Upper lobe of left lung (tissue), 6 donors: ENCODE results near the gene MACROD2. TPM values are rescaled to one million over a fixed set of nuclear protein-coding genes. Genes with fewer than 3 reads are reported as not detected.

Source experiments
- ATAC-seq, 2 donors: fragments of 200-7000 bp; cut with Tn5 transposase; one replicate each; pipeline ENCODE4 v1.9.1; 2022; ENCODE audit warnings: mild to moderate bottlenecking in 2 of 2, moderate library complexity in 2 of 2; ENCODE audit not compliant: low FRiP score in 2 of 2
- DNase-seq, 2 donors: peaks; one replicate each; pipeline ENCODE4 v3.0.0-alpha.2; 2019 to 2020
- H3K27ac ChIP-seq, 4 donors: fragments of 200-600 bp; sonication (generic); one replicate each; pipeline ENCODE4 v1.5.1; 2016 to 2019
- H3K27me3 ChIP-seq, 4 donors: fragments of 200-600 bp; sonication (generic); one replicate each; pipeline ENCODE4 v1.5.1; 2017 to 2019
- H3K36me3 ChIP-seq, 4 donors: fragments of 200-600 bp; sonication (generic); one replicate each; pipeline ENCODE4 v1.5.1; 2016 to 2019
- H3K4me1 ChIP-seq, 4 donors: fragments of 200-600 bp; sonication (generic); one replicate each; pipeline ENCODE4 v1.5.1; 2018 to 2019
- H3K4me3 ChIP-seq, 4 donors: fragments of 200-600 bp; sonication (generic); one replicate each; pipeline ENCODE4 v1.5.1; 2017 to 2019; ENCODE audit warnings: mild to moderate bottlenecking in 2 of 4, moderate library complexity in 1 of 4
- H3K9me3 ChIP-seq, 4 donors: fragments of 200-600 bp; sonication (generic); one replicate each; pipeline ENCODE4 v1.5.1; 2018 to 2019
- EP300 ChIP-seq, 4 donors: sonication (generic); formaldehyde crosslinking; IDR thresholded peaks; one replicate each; pipeline ENCODE4 v1.5.1; 2017; ENCODE audit warnings: antibody characterized with exemption in 4 of 4, control low read depth in 2 of 4
- POLR2A ChIP-seq, 4 donors: fragments of 450-650 bp; IDR thresholded peaks; one replicate each; pipeline ENCODE4 v1.5.1; 2016 to 2017; ENCODE audit warnings: antibody characterized with exemption in 4 of 4, mild to moderate bottlenecking in 2 of 4
- POLR2AphosphoS5 ChIP-seq, 2 donors: sonication (generic); formaldehyde crosslinking; IDR thresholded peaks; one replicate each; pipeline ENCODE4 v1.5.1; 2017; ENCODE audit warnings: antibody characterized with exemption in 2 of 2
- WGBS, 2 donors: methylation state at CpG; one replicate each; pipeline ENCODE4 v1.1.5; 2017 to 2018; 5-methylcytosine and 5-hydroxymethylcytosine counted together
- total RNA-seq, 6 donors: library from RNA; depleted of rRNA in 4 of 6; stranded (reverse); fragments of >200 nt in 4 of 6; gene quantifications; one replicate each; pipeline versions ENCODE4 v1.1.0 to v1.2.1, GENCODE V29; 2016 to 2021
- TF ChIP-seq, protein P1 (sequence below), 6 experiments: fragments of 450-650 bp in 4 of 6; fragments of 200-600 bp in 2 of 6; sonication (generic) in 2 of 6; IDR thresholded peaks; one replicate each; pipeline ENCODE4 v1.5.1; 2016 to 2019; ENCODE audit warnings: antibody characterized with exemption in 6 of 6
- donor health status: DM: no; HTN: no; CAD: no; lungs with moderate emphysema.
- donor health status: DM: no; HTN: yes; CAD: no; lungs with severe emphysema.

MACROD2 gene
- total RNA-seq, 6 donors from 2014 or later, result 20.7 to 84.3 (median 36.3) TPM

DNA sequence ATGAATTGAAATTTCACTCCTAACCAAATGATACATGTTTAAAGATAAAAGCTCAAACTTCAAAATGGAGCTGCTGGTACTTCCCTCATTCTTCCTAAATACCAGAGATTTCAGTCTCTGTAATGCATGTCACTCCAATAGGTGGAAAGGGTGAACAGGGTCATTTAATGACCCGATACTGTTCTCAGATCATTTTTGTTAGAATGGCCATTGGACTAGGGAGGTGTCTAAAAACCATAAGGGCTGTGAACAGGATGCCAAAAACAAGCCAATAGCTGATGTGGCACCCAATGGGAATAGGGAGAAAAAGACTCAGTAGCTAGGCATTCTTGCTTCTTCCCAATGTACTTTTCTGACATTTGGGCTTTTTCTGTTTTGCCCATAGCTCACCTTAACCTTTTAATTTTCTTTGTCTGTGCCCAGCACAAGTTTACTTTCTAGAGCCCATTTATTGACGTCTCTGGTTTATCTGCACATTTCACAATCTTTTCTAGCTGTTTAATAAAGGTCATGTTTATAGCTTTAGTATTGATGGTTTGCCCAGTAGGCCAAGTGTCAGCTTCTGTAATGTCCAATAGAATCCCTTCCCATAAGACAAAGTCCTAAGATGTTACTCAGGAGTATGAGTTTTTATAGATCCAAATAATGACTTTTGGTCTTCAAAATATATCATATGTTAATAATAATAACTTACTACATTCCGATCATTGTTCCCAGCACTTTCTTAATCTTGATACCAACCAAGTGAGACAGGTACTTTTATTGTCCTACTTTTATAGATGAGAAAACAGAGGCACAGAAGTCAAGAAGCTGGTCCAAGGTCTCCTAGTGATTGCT, 366.4 kb downstream of the MACROD2 start:
- Histone ChIP-seq H3K27me3 (no peaks in the 10 kb centered on the region), H3K9me3 (peaks cover 0 to 6% (median 1%) of the 10 kb centered on the region in 4 donors), H3K4me1 (no peaks in the 10 kb centered on the region), H3K27ac (no peak overlapping the region), H3K4me3 (no peak overlapping the region), H3K36me3 (no peaks in the 10 kb centered on the region)
- no peak for TF ChIP-seq POLR2A (IDR thresholded peaks at IDR 0.05)
- TF ChIP-seq EP300 (IDR thresholded peaks at IDR 0.05), result no peak
- TF ChIP-seq, protein P1, sequence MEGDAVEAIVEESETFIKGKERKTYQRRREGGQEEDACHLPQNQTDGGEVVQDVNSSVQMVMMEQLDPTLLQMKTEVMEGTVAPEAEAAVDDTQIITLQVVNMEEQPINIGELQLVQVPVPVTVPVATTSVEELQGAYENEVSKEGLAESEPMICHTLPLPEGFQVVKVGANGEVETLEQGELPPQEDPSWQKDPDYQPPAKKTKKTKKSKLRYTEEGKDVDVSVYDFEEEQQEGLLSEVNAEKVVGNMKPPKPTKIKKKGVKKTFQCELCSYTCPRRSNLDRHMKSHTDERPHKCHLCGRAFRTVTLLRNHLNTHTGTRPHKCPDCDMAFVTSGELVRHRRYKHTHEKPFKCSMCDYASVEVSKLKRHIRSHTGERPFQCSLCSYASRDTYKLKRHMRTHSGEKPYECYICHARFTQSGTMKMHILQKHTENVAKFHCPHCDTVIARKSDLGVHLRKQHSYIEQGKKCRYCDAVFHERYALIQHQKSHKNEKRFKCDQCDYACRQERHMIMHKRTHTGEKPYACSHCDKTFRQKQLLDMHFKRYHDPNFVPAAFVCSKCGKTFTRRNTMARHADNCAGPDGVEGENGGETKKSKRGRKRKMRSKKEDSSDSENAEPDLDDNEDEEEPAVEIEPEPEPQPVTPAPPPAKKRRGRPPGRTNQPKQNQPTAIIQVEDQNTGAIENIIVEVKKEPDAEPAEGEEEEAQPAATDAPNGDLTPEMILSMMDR (IDR thresholded peaks at IDR 0.05), result no peak
- TF ChIP-seq POLR2AphosphoS5 (IDR thresholded peaks at IDR 0.05), result no peak
- no peak for DNase-seq
- ATAC-seq, result no peak
- 84 to 86% methylated on average over 3 of the region's 3 CpGs for WGBS, 2 donors

DNA sequence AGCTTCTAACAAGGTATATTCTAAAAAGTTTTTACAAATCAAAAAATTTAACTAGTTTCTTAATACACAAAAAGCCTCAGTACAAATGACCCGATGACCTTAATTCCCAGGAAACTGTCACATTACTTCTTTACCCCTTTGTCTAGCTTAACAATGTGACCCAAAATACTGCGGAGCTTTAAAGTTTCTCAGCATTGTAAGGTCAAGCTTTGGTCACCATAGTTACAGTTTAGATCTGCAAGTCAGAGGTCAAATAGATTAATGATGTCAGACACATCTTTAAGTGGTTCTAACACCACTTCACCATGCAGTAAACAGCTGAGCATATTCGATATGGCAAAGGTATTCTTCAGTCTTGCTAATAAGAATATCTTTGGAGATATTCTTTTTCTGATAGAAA, 378.9 kb downstream of the MACROD2 start:
- no peak overlapping the region for H3K4me3 ChIP-seq
- no peaks in the 10 kb centered on the region for H3K9me3 ChIP-seq
- ATAC-seq, result no peak
- H3K27ac ChIP-seq, result no peak overlapping the region
- TF ChIP-seq EP300 (IDR thresholded peaks at IDR 0.05) (no peak), POLR2AphosphoS5 (IDR thresholded peaks at IDR 0.05) (no peak)
- H3K27me3 ChIP-seq, result no peaks in the 10 kb centered on the region
- H3K4me1 ChIP-seq, result no peaks in the 10 kb centered on the region
- no peak for DNase-seq
- 38 to 46% methylated on average over 3 of the region's 3 CpGs for WGBS, 2 donors
- no peaks in the 10 kb centered on the region for H3K36me3 ChIP-seq

DNA sequence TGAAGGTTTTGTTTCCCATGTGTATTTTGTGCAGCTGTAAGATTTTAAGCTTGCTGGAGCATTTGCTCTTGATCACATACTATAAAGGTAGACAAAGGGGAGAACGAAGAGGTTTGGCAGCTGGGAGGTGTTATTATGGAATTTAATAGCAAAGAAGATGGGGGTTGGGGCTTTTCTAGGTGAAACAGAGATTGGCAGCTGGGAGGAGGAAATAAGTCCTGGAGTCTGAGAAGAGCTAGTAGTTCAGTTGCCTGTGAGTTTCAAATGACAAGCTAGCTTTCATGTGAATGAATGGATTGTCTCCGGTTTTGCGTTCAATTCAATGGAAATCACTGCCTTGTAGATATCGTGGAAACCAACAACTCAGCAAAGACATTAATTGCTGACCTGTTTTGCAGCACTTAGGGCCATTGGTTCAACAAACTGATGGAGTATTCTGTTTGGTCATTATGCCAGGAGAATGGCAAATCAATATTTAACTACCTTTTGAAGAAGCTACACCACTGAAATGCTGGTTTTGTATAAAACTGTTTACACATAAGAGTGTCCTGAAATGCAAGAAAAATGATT, 380.2 kb downstream of the MACROD2 start:
- Histone ChIP-seq H3K27ac (no peak overlapping the region), H3K4me1 (no peaks in the 10 kb centered on the region), H3K36me3 (no peaks in the 10 kb centered on the region), H3K9me3 (no peaks in the 10 kb centered on the region), H3K27me3 (no peaks in the 10 kb centered on the region), H3K4me3 (no peak overlapping the region)
- DNase-seq, result no peak
- TF ChIP-seq EP300 (IDR thresholded peaks at IDR 0.05) (no peak), POLR2AphosphoS5 (IDR thresholded peaks at IDR 0.05) (no peak)
- TF ChIP-seq, protein P1 (IDR thresholded peaks at IDR 0.05), result no peak
- ATAC-seq, result no peak
- WGBS, 2 donors, result 48 to 58% methylated on average over 4 of the region's 4 CpGs

- Histone ChIP-seq H3K27me3 (no peaks in the 10 kb centered on the region), H3K4me1 (no peaks in the 10 kb centered on the region), H3K27ac (no peak overlapping the region), H3K9me3 (no peaks in the 10 kb centered on the region), H3K36me3 (no peaks in the 10 kb centered on the region), H3K4me3 (no peak overlapping the region)
- ATAC-seq (no peak), DNase-seq (no peak)
- TF ChIP-seq POLR2AphosphoS5 (IDR thresholded peaks at IDR 0.05), result no peak
- TF ChIP-seq, protein P1 (IDR thresholded peaks at IDR 0.05), result no peak
These were observed 383.0 kb downstream of the MACROD2 start for GRCh38 chr20:14378326-14378725.

DNA sequence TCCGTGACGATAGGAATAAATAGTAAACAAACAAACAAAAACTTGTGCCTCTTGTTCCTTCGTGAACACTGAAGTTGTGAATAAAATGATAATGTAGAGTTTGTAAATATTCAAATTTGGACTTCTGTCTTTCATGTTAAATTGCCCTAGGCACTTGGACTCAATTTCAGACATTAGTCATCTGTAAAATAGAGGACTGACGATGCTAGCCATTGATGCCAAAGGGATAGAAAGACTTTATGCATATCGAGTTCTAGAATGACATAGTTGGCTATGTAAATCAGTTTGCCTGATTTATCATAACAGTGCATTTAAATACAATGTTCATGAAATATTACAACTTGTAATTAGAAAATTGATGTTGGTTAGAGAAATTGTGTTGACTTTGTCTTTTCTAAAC, 388.0 kb downstream of the MACROD2 start:
- Histone ChIP-seq H3K9me3 (peaks cover 0 to 12% (median 4%) of the 10 kb centered on the region in 4 donors), H3K4me3 (no peak overlapping the region), H3K27me3 (no peaks in the 10 kb centered on the region), H3K4me1 (no peaks in the 10 kb centered on the region), H3K27ac (no peak overlapping the region), H3K36me3 (no peaks in the 10 kb centered on the region)
- WGBS, 2 donors, result 85 to 92% methylated on average over 5 of the region's 5 CpGs
- TF ChIP-seq POLR2A (IDR thresholded peaks at IDR 0.05), result no peak
- no peak for TF ChIP-seq POLR2AphosphoS5 (IDR thresholded peaks at IDR 0.05)
- TF ChIP-seq, protein P1 (IDR thresholded peaks at IDR 0.05), result no peak
- TF ChIP-seq EP300 (IDR thresholded peaks at IDR 0.05), result no peak
- ATAC-seq (no peak), DNase-seq (no peak)
